ENCODE measurements around the gene CACNG8.
"Not testable (repeated sequence)": the region's sequence is repeated elsewhere in the genome, so short reads cannot be mapped to it uniquely, and the experiment has no call there.

The CACNG8 gene

GRCh38 chr19:54030895-54031586 lies 68.3 kb downstream of the CACNG8 start:
- Histone ChIP-seq H3K27me3 (ENCODE audit: insufficient read depth, poor library complexity, severe bottlenecking) (no peaks in the 10 kb centered on the region), H3K4me3 (ENCODE audit: severe bottlenecking) (no peak overlapping the region), H3K4me1 (ENCODE audit: insufficient read depth, poor library complexity, severe bottlenecking) (peaks cover 13% of the 10 kb centered on the region), H3K9me3 (ENCODE audit: severe bottlenecking) (no peaks in the 10 kb centered on the region), H3K36me3 (ENCODE audit: low read depth) (no peaks in the 10 kb centered on the region), H3K27ac (ENCODE audit: poor library complexity, severe bottlenecking) (no peak overlapping the region)
- TF ChIP-seq, protein P1, sequence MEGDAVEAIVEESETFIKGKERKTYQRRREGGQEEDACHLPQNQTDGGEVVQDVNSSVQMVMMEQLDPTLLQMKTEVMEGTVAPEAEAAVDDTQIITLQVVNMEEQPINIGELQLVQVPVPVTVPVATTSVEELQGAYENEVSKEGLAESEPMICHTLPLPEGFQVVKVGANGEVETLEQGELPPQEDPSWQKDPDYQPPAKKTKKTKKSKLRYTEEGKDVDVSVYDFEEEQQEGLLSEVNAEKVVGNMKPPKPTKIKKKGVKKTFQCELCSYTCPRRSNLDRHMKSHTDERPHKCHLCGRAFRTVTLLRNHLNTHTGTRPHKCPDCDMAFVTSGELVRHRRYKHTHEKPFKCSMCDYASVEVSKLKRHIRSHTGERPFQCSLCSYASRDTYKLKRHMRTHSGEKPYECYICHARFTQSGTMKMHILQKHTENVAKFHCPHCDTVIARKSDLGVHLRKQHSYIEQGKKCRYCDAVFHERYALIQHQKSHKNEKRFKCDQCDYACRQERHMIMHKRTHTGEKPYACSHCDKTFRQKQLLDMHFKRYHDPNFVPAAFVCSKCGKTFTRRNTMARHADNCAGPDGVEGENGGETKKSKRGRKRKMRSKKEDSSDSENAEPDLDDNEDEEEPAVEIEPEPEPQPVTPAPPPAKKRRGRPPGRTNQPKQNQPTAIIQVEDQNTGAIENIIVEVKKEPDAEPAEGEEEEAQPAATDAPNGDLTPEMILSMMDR (IDR thresholded peaks at IDR 0.05; ENCODE audit: poor library complexity, severe bottlenecking), result peak; percentile 36
- DNase-seq (ENCODE audit: low spot score) (no peak), ATAC-seq (ENCODE audit: low read depth) (no peak)

DNA sequence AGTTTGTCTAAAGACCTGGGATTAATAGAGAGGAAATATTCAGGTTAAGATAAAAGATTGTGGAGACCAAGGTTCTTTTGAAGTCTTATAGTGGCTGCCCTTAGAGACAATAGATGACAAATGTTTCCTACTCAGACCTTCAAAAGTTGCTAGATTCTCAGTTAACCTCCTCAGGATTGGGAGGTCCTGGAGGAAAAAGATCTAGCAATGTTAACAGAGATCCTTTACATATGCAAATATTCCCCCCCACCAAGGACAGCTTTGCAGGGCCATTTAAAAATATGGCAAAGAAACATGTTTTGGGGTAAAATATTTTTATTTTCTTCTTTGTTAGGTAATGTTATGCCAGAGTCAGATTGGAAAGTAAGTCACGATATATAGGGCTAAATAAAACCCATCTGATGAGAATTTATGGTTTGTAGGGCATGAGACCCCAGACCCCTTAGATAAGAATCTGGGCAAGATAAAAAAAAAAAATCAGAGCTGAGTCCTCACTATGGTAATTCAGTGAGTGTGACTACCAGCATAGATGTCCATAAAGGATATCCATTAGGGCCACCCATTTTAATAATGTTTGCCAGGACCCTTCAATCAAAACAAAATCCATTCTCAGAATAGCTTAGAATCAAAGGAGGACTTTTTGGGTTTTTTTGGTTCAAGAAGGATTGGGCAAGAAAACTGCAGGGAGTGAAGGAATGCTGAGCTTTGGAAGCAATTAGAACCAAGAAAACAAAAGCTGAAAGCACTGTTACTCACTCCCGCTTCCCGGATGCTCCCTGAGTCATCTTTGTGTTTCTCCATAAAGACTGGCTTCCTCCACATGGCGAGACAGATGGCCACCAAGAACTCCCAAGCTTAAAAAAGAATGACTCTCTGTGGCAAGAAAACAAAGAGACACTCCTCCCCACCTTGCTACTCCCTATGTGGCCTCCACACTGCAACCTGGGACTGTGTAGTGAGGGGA lies 72.8 kb downstream of the CACNG8 start:
- Histone ChIP-seq H3K36me3 (ENCODE audit: low read depth) (no peaks in the 10 kb centered on the region), H3K9me3 (ENCODE audit: severe bottlenecking) (no peaks in the 10 kb centered on the region), H3K4me1 (ENCODE audit: insufficient read depth, poor library complexity, severe bottlenecking) (peaks cover 17% of the 10 kb centered on the region), H3K27ac (ENCODE audit: poor library complexity, severe bottlenecking) (peak overlapping the region; percentile 85), H3K4me3 (ENCODE audit: severe bottlenecking) (no peak overlapping the region), H3K27me3 (ENCODE audit: insufficient read depth, poor library complexity, severe bottlenecking) (no peaks in the 10 kb centered on the region)
- TF ChIP-seq, protein P1 (IDR thresholded peaks at IDR 0.05; ENCODE audit: poor library complexity, severe bottlenecking), result no peak
- peak; percentile 98 for ATAC-seq (ENCODE audit: low read depth)
- DNase-seq (ENCODE audit: low spot score), result no peak

- Histone ChIP-seq H3K27ac (ENCODE audit: poor library complexity, severe bottlenecking) (peak overlapping the region; percentile 85), H3K4me1 (ENCODE audit: insufficient read depth, poor library complexity, severe bottlenecking) (peaks cover 18% of the 10 kb centered on the region)
- ATAC-seq (ENCODE audit: low read depth); H3K9me3 ChIP-seq (ENCODE audit: severe bottlenecking); H3K4me3 ChIP-seq (ENCODE audit: severe bottlenecking); H3K36me3 ChIP-seq (ENCODE audit: low read depth); H3K27me3 ChIP-seq (ENCODE audit: insufficient read depth, poor library complexity, severe bottlenecking); DNase-seq (ENCODE audit: low spot score): not testable (repeated sequence)
Observed at GRCh38 chr19:54036542-54036941, 73.8 kb downstream of the CACNG8 start.
